Keratinocyte (primary cell): ENCODE data around the gene CDK2AP2. TPM values are rescaled to one million over a fixed set of nuclear protein-coding genes. Genes with fewer than 3 reads are reported as not detected.
"Not testable (repeated sequence)": the region's sequence is repeated elsewhere in the genome, so short reads cannot be mapped to it uniquely, and the experiment has no call there.

Experiments used
- DNase-seq: peaks from one replicate; pipeline ENCODE4 v3.0.0-alpha.2; 2011; ENCODE audit warnings: low read depth, missing footprints, low spot score
- FAIRE-seq: peaks from 2 replicates; lab custom pipeline; 2011; peaks lifted over from hg19 to GRCh38; lab: Jason Lieb, UNC
- H2AFZ ChIP-seq: 2 replicates; pipeline ENCODE4 v1.6.0; 2012; ENCODE audit warnings: low read length, control low read depth, inconsistent platforms; ENCODE audit not compliant: control insufficient read depth
- H3K27ac ChIP-seq: 2 replicates; pipeline ENCODE4 v1.5.1; 2011; ENCODE audit warnings: low read length; ENCODE audit not compliant: control insufficient read depth, insufficient read depth
- H3K27me3 ChIP-seq: 3 replicates; pipeline ENCODE4 v1.6.0; 2011; ENCODE audit warnings: low read length; ENCODE audit not compliant: control insufficient read depth, insufficient read depth; ENCODE audit errors: extremely low read depth
- H3K36me3 ChIP-seq, 2 experiments: 2 replicates in 1 of 2; 3 replicates in 1 of 2; pipeline ENCODE4 v1.5.1; 2011; ENCODE audit warnings: low read length in 2 of 2, mild to moderate bottlenecking in 1 of 2; ENCODE audit not compliant: control insufficient read depth in 2 of 2, insufficient read depth in 2 of 2; ENCODE audit errors: extremely low read depth in 1 of 2
- H3K4me1 ChIP-seq: 3 replicates; pipeline ENCODE4 v1.5.1; 2011; ENCODE audit warnings: low read length; ENCODE audit not compliant: control insufficient read depth, insufficient read depth; ENCODE audit errors: extremely low read depth
- H3K4me2 ChIP-seq: 3 replicates; pipeline ENCODE4 v1.6.0; 2011; ENCODE audit warnings: low read depth, low read length; ENCODE audit not compliant: control insufficient read depth, insufficient read depth; ENCODE audit errors: extremely low read depth
- H3K4me3 ChIP-seq, 3 experiments: fragments of 200-600 bp in 1 of 3; sonication (generic) in 1 of 3; 2 replicates in 2 of 3; 3 replicates in 1 of 3; pipeline ENCODE4 v1.5.1; 2011 to 2016; ENCODE audit warnings: low read length in 3 of 3, mild to moderate bottlenecking in 3 of 3, control low read depth in 2 of 3, inconsistent platforms in 1 of 3, low read depth in 1 of 3, mixed read lengths in 1 of 3, mixed run types in 1 of 3, moderate library complexity in 1 of 3; ENCODE audit not compliant: control insufficient read depth in 2 of 3, insufficient read depth in 2 of 3; ENCODE audit errors: extremely low read depth in 1 of 3
- H3K79me2 ChIP-seq: 2 replicates; pipeline ENCODE4 v1.6.0; 2012; ENCODE audit warnings: low read length; ENCODE audit not compliant: control insufficient read depth, insufficient read depth
- H3K9ac ChIP-seq: 3 replicates; pipeline ENCODE4 v1.6.0; 2011; ENCODE audit warnings: low read length; ENCODE audit not compliant: control insufficient read depth, insufficient read depth; ENCODE audit errors: extremely low read depth
- H3K9me1 ChIP-seq: 3 replicates; pipeline ENCODE4 v1.6.0; 2011; ENCODE audit warnings: low read length; ENCODE audit not compliant: control insufficient read depth, insufficient read depth; ENCODE audit errors: extremely low read depth
- H3K9me3 ChIP-seq: 2 replicates; pipeline ENCODE4 v1.5.1; 2012; ENCODE audit warnings: low read depth, low read length; ENCODE audit not compliant: control insufficient read depth
- H4K20me1 ChIP-seq: 3 replicates; pipeline ENCODE4 v1.6.0; 2011; ENCODE audit warnings: low read length; ENCODE audit not compliant: control insufficient read depth, insufficient read depth; ENCODE audit errors: extremely low read depth
- CTCF ChIP-seq, 3 experiments: IDR thresholded peaks in 1 of 3; conservative IDR thresholded peaks in 1 of 3; optimal IDR thresholded peaks in 1 of 3; 2 replicates in 2 of 3; 3 replicates in 1 of 3; pipeline versions ENCODE3 to v1.5.1; 2011; ENCODE audit warnings: low read length in 3 of 3, mild to moderate bottlenecking in 3 of 3, moderate library complexity in 2 of 3, control low read depth in 1 of 3, inconsistent platforms in 1 of 3; ENCODE audit not compliant: insufficient read depth in 2 of 3; ENCODE audit errors: extremely low read depth in 1 of 3
- EZH2 ChIP-seq: IDR thresholded peaks from one replicate; pipeline ENCODE4 v1.6.1; 2012; ENCODE audit warnings: inconsistent platforms, mild to moderate bottlenecking, low read length, moderate library complexity
- dilution Hi-C: fragments of 300-500 bp; cut with MboI; formaldehyde crosslinking; loops from one replicate; pipeline ENCODE4 v1.7.0; 2020; ENCODE audit warnings: low sequenced_read_pairs; ENCODE audit not compliant: extremely low pct_ligation_motif_present
- polyA plus RNA-seq, 5 experiments: library from polyadenylated mRNA; depleted of rRNA in 3 of 5; stranded (reverse) in 3 of 5; stranded (forward) in 1 of 5; unstranded in 1 of 5; fragments of >200 nt; gene quantifications; 1 replicate in 1 of 5; 2 replicates in 3 of 5; 3 replicates in 1 of 5; pipeline versions ENCODE4 v1.2.1 to v1.2.3, GENCODE V29; 2011 to 2012; ENCODE audit warnings: missing spikeins in 2 of 5, low read depth in 1 of 5, low replicate concordance in 1 of 5

The CDK2AP2 gene
- polyA plus RNA-seq, 1 donor (not counting 4 experiments of a cell fraction or from before 2014, with no cell fraction given), result 9.7 TPM

DNA sequence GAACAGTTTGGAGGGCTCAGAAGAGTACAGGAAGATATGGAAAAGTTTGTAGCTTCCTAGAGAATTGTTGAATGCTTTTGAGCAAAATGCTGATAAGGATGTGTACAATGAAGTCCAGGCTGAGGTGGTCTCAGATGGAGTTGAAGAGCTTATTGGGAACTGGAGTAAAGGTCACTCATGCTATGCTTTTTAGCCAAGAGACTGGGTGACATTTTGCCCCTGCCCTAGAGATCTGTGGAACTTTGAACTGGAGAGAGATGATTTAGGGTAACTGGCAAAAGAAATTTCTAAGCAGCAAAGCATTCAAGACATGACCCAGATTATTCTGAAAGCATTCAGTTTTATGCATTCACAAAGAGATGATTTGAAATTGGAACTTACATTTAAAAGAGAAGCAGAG is 43.2 kb upstream of the CDK2AP2 start:
- Histone ChIP-seq H2AFZ (no peak overlapping the region), H3K4me2 (no peak overlapping the region), H3K36me3 (no peaks in the 10 kb centered on the region), H3K27me3 (no peaks in the 10 kb centered on the region), H3K79me2 (no peaks in the 10 kb centered on the region), H4K20me1 (no peaks in the 10 kb centered on the region), H3K27ac (no peak overlapping the region), H3K4me1 (no peaks in the 10 kb centered on the region), H3K9me1 (no peaks in the 10 kb centered on the region), H3K9me3 (peaks cover 4% of the 10 kb centered on the region), H3K4me3 (no peak overlapping the region), H3K9ac (no peak overlapping the region)
- FAIRE-seq, result no peak
- no peak for TF ChIP-seq CTCF (optimal IDR thresholded peaks at IDR 0.05 in 1 of 3, IDR thresholded peaks at IDR 0.05 in 1 of 3, conservative IDR thresholded peaks at IDR 0.05 in 1 of 3; ENCODE audit: extremely low read depth in 1 of 3, insufficient read depth in 2 of 3, low read length in 3 of 3)
- DNase-seq, result no peak
- dilution Hi-C loops, result no loop called here

DNA sequence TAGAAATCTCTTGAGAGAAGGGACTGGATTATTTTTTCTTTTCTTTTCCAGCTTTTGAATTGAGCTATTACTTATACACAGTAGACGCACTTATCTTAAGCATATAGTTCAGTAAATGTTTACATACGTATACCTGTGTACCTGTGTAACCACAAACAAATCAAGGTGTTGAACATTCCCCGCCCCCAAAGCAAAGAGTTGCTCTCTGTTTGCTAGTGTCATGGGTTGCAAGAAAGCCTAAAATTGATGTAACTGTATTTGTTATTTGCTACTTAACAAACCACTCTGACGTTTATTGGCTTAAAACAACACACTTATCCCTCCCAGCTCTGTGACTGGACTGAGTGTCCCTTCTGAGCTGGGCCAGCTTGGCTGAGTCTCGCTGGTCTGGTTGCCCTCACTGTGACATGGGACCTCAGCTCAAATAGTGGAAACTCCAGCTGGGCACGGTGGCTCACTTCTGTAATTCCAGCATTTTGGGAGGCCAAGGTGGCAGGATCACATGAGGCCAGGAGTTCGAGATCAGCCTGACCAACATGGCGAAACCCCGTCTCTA is 40.7 kb upstream of the CDK2AP2 start:
- peaks cover 3% of the 10 kb centered on the region for H3K4me1 ChIP-seq
- no peak overlapping the region for H3K27ac ChIP-seq
- H3K9me1 ChIP-seq, result no peaks in the 10 kb centered on the region
- H3K9ac ChIP-seq, result no peak overlapping the region
- H3K9me3 ChIP-seq, result peaks cover 4% of the 10 kb centered on the region
- H3K27me3 ChIP-seq, result no peaks in the 10 kb centered on the region
- dilution Hi-C loops, result no loop called here
- DNase-seq (no peak), FAIRE-seq (no peak)
- H2AFZ ChIP-seq, result no peak overlapping the region
- no peaks in the 10 kb centered on the region for H3K36me3 ChIP-seq
- no peaks in the 10 kb centered on the region for H3K79me2 ChIP-seq
- no peaks in the 10 kb centered on the region for H4K20me1 ChIP-seq
- H3K4me2 ChIP-seq, result no peak overlapping the region
- TF ChIP-seq EZH2 (no peak), CTCF (optimal IDR thresholded peaks at IDR 0.05 in 1 of 3, IDR thresholded peaks at IDR 0.05 in 1 of 3, conservative IDR thresholded peaks at IDR 0.05 in 1 of 3; ENCODE audit: extremely low read depth in 1 of 3, insufficient read depth in 2 of 3, low read length in 3 of 3) (no peak)
- H3K4me3 ChIP-seq, result no peak overlapping the region

DNA sequence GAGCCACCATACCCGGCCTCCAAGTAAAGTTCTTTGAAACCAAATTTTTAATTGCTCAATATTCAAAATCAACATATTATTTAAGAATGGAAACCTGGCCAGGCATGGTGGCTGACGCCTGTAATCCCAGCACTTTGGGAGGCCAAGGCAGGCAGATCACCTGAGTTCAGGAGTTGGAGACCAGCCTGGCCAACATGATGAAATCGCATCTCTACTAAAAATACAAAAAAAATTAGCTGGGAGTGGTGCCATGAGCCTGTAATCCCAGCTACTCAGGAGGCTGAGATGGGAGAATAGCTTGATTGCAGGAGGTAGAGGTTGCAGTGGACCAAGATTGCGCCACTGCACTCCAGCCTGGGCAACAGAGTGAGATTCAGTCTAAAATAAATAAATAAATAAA is 40.1 kb upstream of the CDK2AP2 start:
- H3K36me3 ChIP-seq, H3K79me2 ChIP-seq, H3K4me3 ChIP-seq, DNase-seq, H2AFZ ChIP-seq, H4K20me1 ChIP-seq, H3K27ac ChIP-seq, H3K27me3 ChIP-seq, H3K9me1 ChIP-seq, H3K9me3 ChIP-seq, FAIRE-seq, H3K4me2 ChIP-seq, H3K9ac ChIP-seq, dilution Hi-C loops, H3K4me1 ChIP-seq: not testable (repeated sequence)
